ENCODE results near the gene EGLN2.

- TF ChIP-seq CTCF (IDR thresholded peaks at IDR 0.05): no peak
- TF ChIP-seq EP300 (IDR thresholded peaks at IDR 0.05): no peak
- TF ChIP-seq POLR2A (IDR thresholded peaks at IDR 0.05): no peak
- TF ChIP-seq POLR2AphosphoS5 (IDR thresholded peaks at IDR 0.05): no peak
Observed at GRCh38 chr19:40797166-40797962, 1.6 kb upstream of the EGLN2 start.

All from sigmoid colon (tissue), 4 donors.